Caco-2 (cell line): Measurements from ENCODE around the gene SPINT1. TPM values are rescaled to one million over a fixed set of nuclear protein-coding genes. Genes with fewer than 3 reads are reported as not detected.

ENCODE experiments used
- BruUV-seq: library from RNA; stranded (reverse); fragments of 400-500 nt; replicated peaks from 2 replicates; lab custom pipeline; 2021; lab: Mats Ljungman, UMichigan
- CTCF ChIA-PET: fragments of 300-600 bp; sonication (Branson Sonifier 250); formaldehyde crosslinking; loops from one replicate; lab custom pipeline; 2022; ENCODE audit warnings: antibody characterized with exemption; lab: Charles Lee
- POLR2A ChIA-PET: fragments of 300-600 bp; sonication (Branson Sonifier 250); formaldehyde crosslinking; loops from one replicate; lab custom pipeline; 2022; ENCODE audit warnings: antibody characterized with exemption; lab: Charles Lee
- DNase-seq, 2 experiments: peaks; one replicate each; pipeline versions ENCODE4 v3.0.0 to v3.0.0-alpha.2; 2020 to 2022
- H3K27me3 ChIP-seq: replicated peaks from 2 replicates; pipeline ENCODE4 v1.6.0; 2011; ENCODE audit warnings: low read length; ENCODE audit not compliant: control insufficient read depth, insufficient read depth
- H3K36me3 ChIP-seq: 2 replicates; pipeline ENCODE4 v1.5.1; 2011; ENCODE audit warnings: low read length; ENCODE audit not compliant: control insufficient read depth, insufficient read depth
- H3K4me1 ChIP-seq: fragments of 250-450 bp; sonication (Bioruptor Pico); 2 replicates; pipeline ENCODE4 v1.5.1; 2020; ENCODE audit warnings: mild to moderate bottlenecking
- H3K4me3 ChIP-seq: 2 replicates; pipeline ENCODE4 v1.5.1; 2011; ENCODE audit warnings: low read depth, mild to moderate bottlenecking, control low read depth, low read length
- H3K9me3 ChIP-seq: fragments of 250-450 bp; sonication (Bioruptor Pico); 2 replicates; pipeline ENCODE4 v1.5.1; 2020; ENCODE audit warnings: mild to moderate bottlenecking, moderate library complexity
- H3K27ac Mint-ChIP-seq: one replicate; pipeline ENCODE4 v1.8.0; 2022; ENCODE audit warnings: mixed read lengths; ENCODE audit not compliant: unreplicated experiment
- H3K27me3 Mint-ChIP-seq: one replicate; pipeline ENCODE4 v1.8.0; 2022; ENCODE audit warnings: mixed read lengths; ENCODE audit not compliant: insufficient read depth, unreplicated experiment
- H3K36me3 Mint-ChIP-seq: one replicate; pipeline ENCODE4 v1.8.0; 2022; ENCODE audit warnings: mild to moderate bottlenecking, mixed read lengths; ENCODE audit not compliant: insufficient read depth, unreplicated experiment
- H3K4me1 Mint-ChIP-seq: one replicate; pipeline ENCODE4 v1.8.0; 2022; ENCODE audit warnings: low read depth, mixed read lengths; ENCODE audit not compliant: unreplicated experiment
- H3K4me3 Mint-ChIP-seq: one replicate; pipeline ENCODE4 v1.8.0; 2022; ENCODE audit warnings: mild to moderate bottlenecking, moderate library complexity, mixed read lengths; ENCODE audit not compliant: unreplicated experiment
- H3K9me3 Mint-ChIP-seq: one replicate; pipeline ENCODE4 v1.8.0; 2022; ENCODE audit warnings: mixed read lengths; ENCODE audit not compliant: unreplicated experiment
- intact Hi-C: fragments of 100-400 bp; cut with micrococcal nuclease; formaldehyde crosslinking; loops from one replicate; pipeline ENCODE4 v1.10.0; 2022; ENCODE audit not compliant: unreplicated experiment
- total RNA-seq: library from RNA; stranded (reverse); gene quantifications from 2 replicates; pipeline ENCODE4 v1.2.3, GENCODE V29; 2022
- TF ChIP-seq, protein P1 (sequence below), 2 experiments: fragments of 200-600 bp in 1 of 2; IDR thresholded peaks; 1 replicate in 1 of 2; 2 replicates in 1 of 2; pipeline versions ENCODE4 v1.5.1 to v1.8.0; 2011 to 2022; ENCODE audit warnings: antibody characterized with exemption in 1 of 2, control low read depth in 1 of 2, inconsistent platforms in 1 of 2, low read depth in 1 of 2, low read length in 1 of 2, mild to moderate bottlenecking in 1 of 2, moderate library complexity in 1 of 2; ENCODE audit not compliant: insufficient read depth in 1 of 2, severe bottlenecking in 1 of 2, unreplicated experiment in 1 of 2

The SPINT1 gene
- total RNA-seq, 1 experiment from 2014 or later = 305 TPM

- no TSS peak for BruUV-seq
- CTCF ChIA-PET = no interaction called here
- Histone ChIP-seq H3K4me1 (no peaks in the 10 kb centered on the region), H3K36me3 (no peaks in the 10 kb centered on the region), H3K4me3 (no peak overlapping the region), H3K9me3 (no peaks in the 10 kb centered on the region), H3K27me3 (no peaks in the 10 kb centered on the region)
- Mint-ChIP-seq H3K27ac (peak overlapping the region; percentile 89), H3K9me3 (no peaks in the 10 kb centered on the region), H3K27me3 (no peaks in the 10 kb centered on the region), H3K36me3 (peaks cover 25% of the 10 kb centered on the region), H3K4me3 (no peak overlapping the region), H3K4me1 (peaks cover 12% of the 10 kb centered on the region)
- intact Hi-C loops = no loop called here
- POLR2A ChIA-PET = interaction anchor here (0.6 to 1.1 kb wide), 4 partner anchors 11 to 246 kb away, joined by 3 to 4 read pairs (median 3); partner anchors contain the start of genes RHOV and RPUSD2
- DNase-seq = no peak
- TF ChIP-seq, protein P1, sequence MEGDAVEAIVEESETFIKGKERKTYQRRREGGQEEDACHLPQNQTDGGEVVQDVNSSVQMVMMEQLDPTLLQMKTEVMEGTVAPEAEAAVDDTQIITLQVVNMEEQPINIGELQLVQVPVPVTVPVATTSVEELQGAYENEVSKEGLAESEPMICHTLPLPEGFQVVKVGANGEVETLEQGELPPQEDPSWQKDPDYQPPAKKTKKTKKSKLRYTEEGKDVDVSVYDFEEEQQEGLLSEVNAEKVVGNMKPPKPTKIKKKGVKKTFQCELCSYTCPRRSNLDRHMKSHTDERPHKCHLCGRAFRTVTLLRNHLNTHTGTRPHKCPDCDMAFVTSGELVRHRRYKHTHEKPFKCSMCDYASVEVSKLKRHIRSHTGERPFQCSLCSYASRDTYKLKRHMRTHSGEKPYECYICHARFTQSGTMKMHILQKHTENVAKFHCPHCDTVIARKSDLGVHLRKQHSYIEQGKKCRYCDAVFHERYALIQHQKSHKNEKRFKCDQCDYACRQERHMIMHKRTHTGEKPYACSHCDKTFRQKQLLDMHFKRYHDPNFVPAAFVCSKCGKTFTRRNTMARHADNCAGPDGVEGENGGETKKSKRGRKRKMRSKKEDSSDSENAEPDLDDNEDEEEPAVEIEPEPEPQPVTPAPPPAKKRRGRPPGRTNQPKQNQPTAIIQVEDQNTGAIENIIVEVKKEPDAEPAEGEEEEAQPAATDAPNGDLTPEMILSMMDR (IDR thresholded peaks at IDR 0.05; ENCODE audit: insufficient read depth in 1 of 2, low read depth in 1 of 2, low read length in 1 of 2, severe bottlenecking in 1 of 2, unreplicated experiment in 1 of 2) = no peak
Observed at GRCh38 chr15:40815042-40815698, 28.7 kb upstream of the SPINT1 start.

DNA sequence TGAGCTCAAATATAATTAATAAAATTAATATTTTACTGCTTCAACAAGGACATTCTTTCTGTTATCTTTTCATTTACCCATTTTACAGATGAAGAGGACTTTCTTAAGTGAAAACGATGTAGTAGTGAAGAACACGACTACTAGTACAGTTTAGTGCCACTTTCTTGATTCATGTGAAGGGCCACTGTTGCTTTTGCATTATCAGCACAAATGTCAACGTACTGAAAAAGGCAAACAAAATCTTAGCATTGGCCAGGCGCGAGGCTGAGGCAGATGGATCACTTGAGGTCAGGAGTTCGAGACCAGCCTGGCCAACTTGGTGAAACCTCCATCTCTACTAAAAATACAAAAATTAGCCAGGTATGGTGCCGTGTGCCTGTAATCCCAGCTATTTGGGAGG is 24.8 kb upstream of the SPINT1 start:
- H3K4me1 Mint-ChIP-seq = peaks cover 22% of the 10 kb centered on the region
- ChIA-PET POLR2A (interaction anchor here (0.6 to 0.7 kb wide), 2 partner anchors 20 to 24 kb away, joined by 7 to 13 read pairs; no protein-coding TSS in a partner anchor), CTCF (interaction anchor here (1.1 kb wide), 1 partner anchor 73 kb away, joined by 3 read pairs; no protein-coding TSS in a partner anchor)
- no peak for DNase-seq
- TF ChIP-seq, protein P1 (IDR thresholded peaks at IDR 0.05; ENCODE audit: insufficient read depth in 1 of 2, low read depth in 1 of 2, low read length in 1 of 2, severe bottlenecking in 1 of 2, unreplicated experiment in 1 of 2) = no peak
- BruUV-seq = no TSS peak
- no peak overlapping the region for H3K4me3 Mint-ChIP-seq
- peaks cover 11% of the 10 kb centered on the region for H3K36me3 Mint-ChIP-seq
- intact Hi-C loops = no loop called here
- Histone ChIP-seq H3K9me3 (no peaks in the 10 kb centered on the region), H3K4me3 (no peak overlapping the region), H3K27me3 (no peaks in the 10 kb centered on the region), H3K4me1 (peaks cover 12% of the 10 kb centered on the region), H3K36me3 (no peaks in the 10 kb centered on the region)
- no peaks in the 10 kb centered on the region for H3K27me3 Mint-ChIP-seq
- no peaks in the 10 kb centered on the region for H3K9me3 Mint-ChIP-seq
- no peak overlapping the region for H3K27ac Mint-ChIP-seq

DNA sequence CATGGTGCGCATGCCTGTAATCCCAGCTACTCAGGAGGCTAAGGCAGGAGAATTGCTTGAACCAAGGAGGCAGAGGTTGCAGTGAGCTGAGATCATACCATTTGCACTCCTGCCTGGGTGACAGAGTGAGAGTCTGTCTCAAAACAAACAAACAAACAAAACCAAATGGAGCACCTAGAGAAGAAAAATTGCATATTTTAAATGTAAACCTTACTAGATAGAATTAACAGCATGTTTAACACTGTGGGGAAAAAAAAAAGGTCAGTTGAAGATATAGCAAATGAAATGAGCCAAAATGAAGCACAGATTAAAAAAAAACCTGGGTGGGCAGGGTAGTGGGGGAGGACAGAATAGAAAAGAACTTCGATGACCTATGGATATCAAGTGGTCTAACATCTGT is 22.7 kb upstream of the SPINT1 start:
- no peaks in the 10 kb centered on the region for H3K36me3 ChIP-seq
- peaks cover 33% of the 10 kb centered on the region for H3K4me1 ChIP-seq
- H3K27ac Mint-ChIP-seq = no peak overlapping the region
- no TSS peak for BruUV-seq
- intact Hi-C loops = no loop called here
- TF ChIP-seq, protein P1 (IDR thresholded peaks at IDR 0.05; ENCODE audit: insufficient read depth in 1 of 2, low read depth in 1 of 2, low read length in 1 of 2, severe bottlenecking in 1 of 2, unreplicated experiment in 1 of 2) = no peak
- no peaks in the 10 kb centered on the region for H3K9me3 Mint-ChIP-seq
- no peaks in the 10 kb centered on the region for H3K27me3 Mint-ChIP-seq
- ChIA-PET CTCF (no interaction called here), POLR2A (no interaction called here)
- no peaks in the 10 kb centered on the region for H3K27me3 ChIP-seq
- no peaks in the 10 kb centered on the region for H3K36me3 Mint-ChIP-seq
- H3K4me1 Mint-ChIP-seq = peaks cover 31% of the 10 kb centered on the region
- no peaks in the 10 kb centered on the region for H3K9me3 ChIP-seq
- H3K4me3 ChIP-seq = no peak overlapping the region
- H3K4me3 Mint-ChIP-seq = no peak overlapping the region
- no peak for DNase-seq
